ENCODE results near the gene ZNF536. TPM values are rescaled to one million over a fixed set of nuclear protein-coding genes. Genes with fewer than 3 reads are reported as not detected.

The ZNF536 gene
- polyA plus RNA-seq, 1 of the 3 experiments (the other 2 are of a cell fraction): 0.41 TPM

DNA sequence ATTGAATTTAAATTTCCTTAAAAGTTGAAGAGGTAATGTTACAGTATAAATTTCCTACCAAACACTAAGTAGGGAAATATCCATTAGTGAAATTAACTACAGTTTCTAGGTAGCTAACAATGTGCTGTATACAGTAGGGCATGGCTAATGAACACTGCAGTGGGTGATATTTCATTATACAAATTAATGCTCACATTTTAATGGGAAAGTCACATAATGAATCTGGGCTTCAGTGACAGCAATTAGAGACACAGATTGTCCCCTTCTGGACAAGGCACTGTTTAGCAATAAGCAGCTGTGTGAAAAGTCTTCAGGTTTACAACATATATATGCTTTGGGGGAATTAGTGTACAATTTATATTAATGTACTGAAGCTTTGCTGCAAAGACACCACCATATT, 169.4 kb downstream of the ZNF536 start (continued):
- TF ChIP-seq FOXJ3 (CRISPR knock-in tag; IDR thresholded peaks at IDR 0.05): no peak
- TF ChIP-seq, protein P1, sequence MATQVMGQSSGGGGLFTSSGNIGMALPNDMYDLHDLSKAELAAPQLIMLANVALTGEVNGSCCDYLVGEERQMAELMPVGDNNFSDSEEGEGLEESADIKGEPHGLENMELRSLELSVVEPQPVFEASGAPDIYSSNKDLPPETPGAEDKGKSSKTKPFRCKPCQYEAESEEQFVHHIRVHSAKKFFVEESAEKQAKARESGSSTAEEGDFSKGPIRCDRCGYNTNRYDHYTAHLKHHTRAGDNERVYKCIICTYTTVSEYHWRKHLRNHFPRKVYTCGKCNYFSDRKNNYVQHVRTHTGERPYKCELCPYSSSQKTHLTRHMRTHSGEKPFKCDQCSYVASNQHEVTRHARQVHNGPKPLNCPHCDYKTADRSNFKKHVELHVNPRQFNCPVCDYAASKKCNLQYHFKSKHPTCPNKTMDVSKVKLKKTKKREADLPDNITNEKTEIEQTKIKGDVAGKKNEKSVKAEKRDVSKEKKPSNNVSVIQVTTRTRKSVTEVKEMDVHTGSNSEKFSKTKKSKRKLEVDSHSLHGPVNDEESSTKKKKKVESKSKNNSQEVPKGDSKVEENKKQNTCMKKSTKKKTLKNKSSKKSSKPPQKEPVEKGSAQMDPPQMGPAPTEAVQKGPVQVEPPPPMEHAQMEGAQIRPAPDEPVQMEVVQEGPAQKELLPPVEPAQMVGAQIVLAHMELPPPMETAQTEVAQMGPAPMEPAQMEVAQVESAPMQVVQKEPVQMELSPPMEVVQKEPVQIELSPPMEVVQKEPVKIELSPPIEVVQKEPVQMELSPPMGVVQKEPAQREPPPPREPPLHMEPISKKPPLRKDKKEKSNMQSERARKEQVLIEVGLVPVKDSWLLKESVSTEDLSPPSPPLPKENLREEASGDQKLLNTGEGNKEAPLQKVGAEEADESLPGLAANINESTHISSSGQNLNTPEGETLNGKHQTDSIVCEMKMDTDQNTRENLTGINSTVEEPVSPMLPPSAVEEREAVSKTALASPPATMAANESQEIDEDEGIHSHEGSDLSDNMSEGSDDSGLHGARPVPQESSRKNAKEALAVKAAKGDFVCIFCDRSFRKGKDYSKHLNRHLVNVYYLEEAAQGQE (IDR thresholded peaks at IDR 0.05; ENCODE audit: low read depth, low read length): no peak
- TF ChIP-seq, protein P2, sequence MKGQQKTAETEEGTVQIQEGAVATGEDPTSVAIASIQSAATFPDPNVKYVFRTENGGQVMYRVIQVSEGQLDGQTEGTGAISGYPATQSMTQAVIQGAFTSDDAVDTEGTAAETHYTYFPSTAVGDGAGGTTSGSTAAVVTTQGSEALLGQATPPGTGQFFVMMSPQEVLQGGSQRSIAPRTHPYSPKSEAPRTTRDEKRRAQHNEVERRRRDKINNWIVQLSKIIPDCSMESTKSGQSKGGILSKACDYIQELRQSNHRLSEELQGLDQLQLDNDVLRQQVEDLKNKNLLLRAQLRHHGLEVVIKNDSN (IDR thresholded peaks at IDR 0.05; ENCODE audit: borderline replicate concordance, low read depth): no peak
- TF ChIP-seq TEAD4 (IDR thresholded peaks at IDR 0.05; ENCODE audit: borderline replicate concordance, insufficient read depth): no peak

DNA sequence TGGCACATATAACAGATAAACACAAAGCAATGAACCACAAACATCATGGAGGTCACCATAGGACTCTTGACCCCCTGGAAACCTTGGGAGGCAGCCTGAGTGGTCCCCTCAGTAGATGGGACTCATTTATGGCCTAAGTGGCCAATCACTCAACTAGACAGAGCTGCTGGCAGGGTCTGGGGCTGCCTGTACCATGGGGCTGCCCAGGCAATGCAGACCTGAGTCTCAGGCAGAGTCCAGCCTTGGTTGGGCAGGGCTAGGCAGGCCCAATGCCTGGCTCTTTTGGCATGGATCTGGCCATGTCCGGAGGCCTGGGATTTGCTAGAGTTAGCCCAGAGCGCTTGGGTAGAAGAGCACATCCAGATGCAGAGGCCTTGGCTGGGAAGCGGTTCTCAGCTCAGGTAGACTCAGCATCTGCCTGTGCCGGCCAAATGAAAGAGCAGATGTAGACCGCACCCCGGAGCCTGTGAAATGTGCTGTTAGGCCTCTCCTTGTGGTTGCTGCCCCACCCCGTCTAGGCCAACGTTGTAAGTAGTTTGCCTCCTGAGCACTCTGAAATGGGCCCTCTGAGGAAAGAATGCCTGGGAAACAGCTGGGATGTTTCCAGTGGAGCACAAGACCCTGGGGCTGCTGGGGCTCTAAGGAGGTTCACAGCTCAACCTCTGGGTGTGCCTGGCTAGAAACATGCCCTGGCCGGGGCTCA, 171.2 kb downstream of the ZNF536 start:
- Histone ChIP-seq H3K9me3 (no peaks in the 10 kb centered on the region), H3F3A (replicated peaks; ENCODE audit: insufficient read depth) (no peaks in the 10 kb centered on the region), H3K9ac (no peak overlapping the region), H3K4me2 (no peak overlapping the region), H3K36me3 (replicated peaks in 1 of 2; ENCODE audit: control insufficient read depth in 1 of 2, insufficient read depth in 2 of 2, low read length in 1 of 2) (no peaks in the 10 kb centered on the region), H3K9me2 (no peaks in the 10 kb centered on the region), H3K27ac (ENCODE audit: low read depth in 2 of 2, low read length in 1 of 2) (no peak overlapping the region), H4K20me1 (ENCODE audit: insufficient read depth) (no peaks in the 10 kb centered on the region), H3K27me3 (ENCODE audit: insufficient read depth) (no peaks in the 10 kb centered on the region), H3K4me1 (ENCODE audit: control insufficient read depth in 1 of 2, insufficient read depth in 2 of 2, low read depth in 1 of 2, low read length in 1 of 2) (peaks cover 0 to 11% of the 10 kb centered on the region in 2 experiments; a peak in 1 of 4 replicates), H3K4me3 (ENCODE audit: low read depth in 2 of 2, low read length in 1 of 2) (no peak overlapping the region), H2AFZ (ENCODE audit: low read depth) (no peak overlapping the region), H3K79me2 (ENCODE audit: insufficient read depth) (no peaks in the 10 kb centered on the region)
- CTCF ChIA-PET: interaction anchor here (1.0 kb wide), 1 partner anchor 11 kb away, joined by 4 read pairs; no protein-coding TSS in a partner anchor
- POLR2A ChIA-PET: no interaction called here
- no peak for DNase-seq
- WGBS (ENCODE audit: low lambda C conversion rate): 32% methylated on average over 6 of the region's 9 CpGs
- no peak for TF ChIP-seq RCOR1 (IDR thresholded peaks at IDR 0.05; ENCODE audit: low read length)
- TF ChIP-seq RXRA (IDR thresholded peaks at IDR 0.05; ENCODE audit: borderline replicate concordance, low read depth): no peak
- TF ChIP-seq FOXJ3 (CRISPR knock-in tag; IDR thresholded peaks at IDR 0.05): no peak
- TF ChIP-seq, protein P3, sequence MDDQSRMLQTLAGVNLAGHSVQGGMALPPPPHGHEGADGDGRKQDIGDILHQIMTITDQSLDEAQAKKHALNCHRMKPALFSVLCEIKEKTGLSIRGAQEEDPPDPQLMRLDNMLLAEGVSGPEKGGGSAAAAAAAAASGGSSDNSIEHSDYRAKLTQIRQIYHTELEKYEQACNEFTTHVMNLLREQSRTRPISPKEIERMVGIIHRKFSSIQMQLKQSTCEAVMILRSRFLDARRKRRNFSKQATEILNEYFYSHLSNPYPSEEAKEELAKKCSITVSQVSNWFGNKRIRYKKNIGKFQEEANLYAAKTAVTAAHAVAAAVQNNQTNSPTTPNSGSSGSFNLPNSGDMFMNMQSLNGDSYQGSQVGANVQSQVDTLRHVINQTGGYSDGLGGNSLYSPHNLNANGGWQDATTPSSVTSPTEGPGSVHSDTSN (IDR thresholded peaks at IDR 0.05): no peak
- no peak for TF ChIP-seq JUND (IDR thresholded peaks at IDR 0.05)
- TF ChIP-seq, protein P4, sequence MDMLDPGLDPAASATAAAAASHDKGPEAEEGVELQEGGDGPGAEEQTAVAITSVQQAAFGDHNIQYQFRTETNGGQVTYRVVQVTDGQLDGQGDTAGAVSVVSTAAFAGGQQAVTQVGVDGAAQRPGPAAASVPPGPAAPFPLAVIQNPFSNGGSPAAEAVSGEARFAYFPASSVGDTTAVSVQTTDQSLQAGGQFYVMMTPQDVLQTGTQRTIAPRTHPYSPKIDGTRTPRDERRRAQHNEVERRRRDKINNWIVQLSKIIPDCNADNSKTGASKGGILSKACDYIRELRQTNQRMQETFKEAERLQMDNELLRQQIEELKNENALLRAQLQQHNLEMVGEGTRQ (IDR thresholded peaks at IDR 0.05; ENCODE audit: borderline replicate concordance, low read depth, low read length): no peak
- no peak for TF ChIP-seq GABPA (IDR thresholded peaks at IDR 0.05; ENCODE audit: low read depth)
- no peak for TF ChIP-seq NFIC (IDR thresholded peaks at IDR 0.05; ENCODE audit: borderline replicate concordance)
- no peak for TF ChIP-seq SMC3 (IDR thresholded peaks at IDR 0.05; ENCODE audit: low read depth, low read length)
- TF ChIP-seq POLR2AphosphoS5 (IDR thresholded peaks at IDR 0.05; ENCODE audit: low read depth, low read length): no peak
- TF ChIP-seq, protein P1 (IDR thresholded peaks at IDR 0.05; ENCODE audit: low read depth, low read length): no peak
- TF ChIP-seq MXI1 (IDR thresholded peaks at IDR 0.05; ENCODE audit: low read depth, low read length): no peak
- no peak for TF ChIP-seq EP300 (IDR thresholded peaks at IDR 0.05; ENCODE audit: borderline replicate concordance in 1 of 2, low read depth in 1 of 2, low read length in 1 of 2)
- no peak for TF ChIP-seq EZH2phosphoT487 (IDR thresholded peaks at IDR 0.05; ENCODE audit: borderline replicate concordance, low read depth)
- no peak for TF ChIP-seq FOSL2 (IDR thresholded peaks at IDR 0.05; ENCODE audit: borderline replicate concordance, low read depth)
